ENCODE data around the gene PBX1.
A peak's percentile ranks its signal among the peaks of the same experiment; 100 is the strongest.

PBX1 gene

GRCh38 chr1:164702216-164702615, 143.2 kb downstream of the PBX1 start:
- H3K36me3 ChIP-seq (ENCODE audit: control insufficient read depth, insufficient read depth, low read length): no peaks in the 10 kb centered on the region
- H3K9ac ChIP-seq (ENCODE audit: low read length): no peak overlapping the region
- peaks cover 13% of the 10 kb centered on the region for H3K4me1 ChIP-seq (ENCODE audit: control insufficient read depth, insufficient read depth, low read length)
- H3K4me3 ChIP-seq (ENCODE audit: low read length): no peak overlapping the region
- no peaks in the 10 kb centered on the region for H3K9me3 ChIP-seq (ENCODE audit: control insufficient read depth, low read length)
- H3K27me3 ChIP-seq (ENCODE audit: control insufficient read depth, insufficient read depth, low read length): no peaks in the 10 kb centered on the region

- Histone ChIP-seq H3K9me3 (ENCODE audit: control insufficient read depth, low read length) (no peaks in the 10 kb centered on the region), H3K36me3 (ENCODE audit: control insufficient read depth, insufficient read depth, low read length) (no peaks in the 10 kb centered on the region), H3K9ac (ENCODE audit: low read length) (no peak overlapping the region), H3K4me1 (ENCODE audit: control insufficient read depth, insufficient read depth, low read length) (peaks cover 18% of the 10 kb centered on the region), H3K27me3 (ENCODE audit: control insufficient read depth, insufficient read depth, low read length) (no peaks in the 10 kb centered on the region), H3K4me3 (ENCODE audit: low read length) (no peak overlapping the region)
These were observed 143.7 kb downstream of the PBX1 start for GRCh38 chr1:164702664-164703063.

- H3K4me3 ChIP-seq (ENCODE audit: low read length): no peak overlapping the region
- H3K36me3 ChIP-seq (ENCODE audit: control insufficient read depth, insufficient read depth, low read length): no peaks in the 10 kb centered on the region
- no peaks in the 10 kb centered on the region for H3K27me3 ChIP-seq (ENCODE audit: control insufficient read depth, insufficient read depth, low read length)
- peaks cover 21% of the 10 kb centered on the region for H3K4me1 ChIP-seq (ENCODE audit: control insufficient read depth, insufficient read depth, low read length)
- H3K9ac ChIP-seq (ENCODE audit: low read length): no peak overlapping the region
- H3K9me3 ChIP-seq (ENCODE audit: control insufficient read depth, low read length): no peaks in the 10 kb centered on the region
These were observed 144.5 kb downstream of the PBX1 start for GRCh38 chr1:164703463-164703862.

GRCh38 chr1:164703960-164704411, 145.0 kb downstream of the PBX1 start:
- Histone ChIP-seq H3K9ac (ENCODE audit: low read length) (no peak overlapping the region), H3K36me3 (ENCODE audit: control insufficient read depth, insufficient read depth, low read length) (no peaks in the 10 kb centered on the region), H3K9me3 (ENCODE audit: control insufficient read depth, low read length) (no peaks in the 10 kb centered on the region), H3K4me1 (ENCODE audit: control insufficient read depth, insufficient read depth, low read length) (peaks cover 21% of the 10 kb centered on the region), H3K27me3 (ENCODE audit: control insufficient read depth, insufficient read depth, low read length) (no peaks in the 10 kb centered on the region), H3K4me3 (ENCODE audit: low read length) (no peak overlapping the region)

- no peaks in the 10 kb centered on the region for H3K36me3 ChIP-seq (ENCODE audit: control insufficient read depth, insufficient read depth, low read length)
- H3K4me1 ChIP-seq (ENCODE audit: control insufficient read depth, insufficient read depth, low read length): peaks cover 21% of the 10 kb centered on the region
- no peaks in the 10 kb centered on the region for H3K9me3 ChIP-seq (ENCODE audit: control insufficient read depth, low read length)
- H3K27me3 ChIP-seq (ENCODE audit: control insufficient read depth, insufficient read depth, low read length): no peaks in the 10 kb centered on the region
- no peak overlapping the region for H3K4me3 ChIP-seq (ENCODE audit: low read length)
- H3K9ac ChIP-seq (ENCODE audit: low read length): no peak overlapping the region
These were observed 146.0 kb downstream of the PBX1 start for GRCh38 chr1:164704954-164705353.

- Histone ChIP-seq H3K4me3 (ENCODE audit: low read length) (no peak overlapping the region), H3K9me3 (ENCODE audit: control insufficient read depth, low read length) (no peaks in the 10 kb centered on the region), H3K9ac (ENCODE audit: low read length) (no peak overlapping the region), H3K36me3 (ENCODE audit: control insufficient read depth, insufficient read depth, low read length) (no peaks in the 10 kb centered on the region), H3K27me3 (ENCODE audit: control insufficient read depth, insufficient read depth, low read length) (no peaks in the 10 kb centered on the region), H3K4me1 (ENCODE audit: control insufficient read depth, insufficient read depth, low read length) (peaks cover 24% of the 10 kb centered on the region)
These were observed 147.6 kb downstream of the PBX1 start for GRCh38 chr1:164706606-164706987.

GRCh38 chr1:164707868-164708331, 148.9 kb downstream of the PBX1 start:
- H3K27me3 ChIP-seq (ENCODE audit: control insufficient read depth, insufficient read depth, low read length): no peaks in the 10 kb centered on the region
- no peaks in the 10 kb centered on the region for H3K36me3 ChIP-seq (ENCODE audit: control insufficient read depth, insufficient read depth, low read length)
- no peak overlapping the region for H3K4me3 ChIP-seq (ENCODE audit: low read length)
- peaks cover 37% of the 10 kb centered on the region for H3K4me1 ChIP-seq (ENCODE audit: control insufficient read depth, insufficient read depth, low read length)
- no peak overlapping the region for H3K9ac ChIP-seq (ENCODE audit: low read length)
- no peaks in the 10 kb centered on the region for H3K9me3 ChIP-seq (ENCODE audit: control insufficient read depth, low read length)

- Histone ChIP-seq H3K4me1 (ENCODE audit: control insufficient read depth, insufficient read depth, low read length) (peaks cover 41% of the 10 kb centered on the region), H3K9me3 (ENCODE audit: control insufficient read depth, low read length) (no peaks in the 10 kb centered on the region)
These were observed 149.6 kb downstream of the PBX1 start for GRCh38 chr1:164708596-164708995.

GRCh38 chr1:164709126-164709525, 150.1 kb downstream of the PBX1 start:
- Histone ChIP-seq H3K4me3 (ENCODE audit: low read length) (no peak overlapping the region), H3K9ac (ENCODE audit: low read length) (no peak overlapping the region), H3K27me3 (ENCODE audit: control insufficient read depth, insufficient read depth, low read length) (no peaks in the 10 kb centered on the region), H3K36me3 (ENCODE audit: control insufficient read depth, insufficient read depth, low read length) (no peaks in the 10 kb centered on the region), H3K4me1 (ENCODE audit: control insufficient read depth, insufficient read depth, low read length) (peaks cover 41% of the 10 kb centered on the region), H3K9me3 (ENCODE audit: control insufficient read depth, low read length) (no peaks in the 10 kb centered on the region)

More at GRCh38 chr1:164708596-164708995, 149.6 kb downstream of the PBX1 start:
- Histone ChIP-seq H3K27me3 (ENCODE audit: control insufficient read depth, insufficient read depth, low read length) (no peaks in the 10 kb centered on the region), H3K4me3 (ENCODE audit: low read length) (no peak overlapping the region), H3K9ac (ENCODE audit: low read length) (no peak overlapping the region), H3K36me3 (ENCODE audit: control insufficient read depth, insufficient read depth, low read length) (no peaks in the 10 kb centered on the region)

GRCh38 chr1:164709541-164710278, 150.7 kb downstream of the PBX1 start:
- H3K36me3 ChIP-seq (ENCODE audit: control insufficient read depth, insufficient read depth, low read length): no peaks in the 10 kb centered on the region
- H3K9ac ChIP-seq (ENCODE audit: low read length): no peak overlapping the region
- peaks cover 41% of the 10 kb centered on the region for H3K4me1 ChIP-seq (ENCODE audit: control insufficient read depth, insufficient read depth, low read length)
- H3K9me3 ChIP-seq (ENCODE audit: control insufficient read depth, low read length): no peaks in the 10 kb centered on the region
- no peaks in the 10 kb centered on the region for H3K27me3 ChIP-seq (ENCODE audit: control insufficient read depth, insufficient read depth, low read length)
- no peak overlapping the region for H3K4me3 ChIP-seq (ENCODE audit: low read length)

GRCh38 chr1:164712131-164713036, 153.4 kb downstream of the PBX1 start:
- Histone ChIP-seq H3K27me3 (ENCODE audit: control insufficient read depth, insufficient read depth, low read length) (no peaks in the 10 kb centered on the region), H3K4me3 (ENCODE audit: low read length) (no peak overlapping the region), H3K4me1 (ENCODE audit: control insufficient read depth, insufficient read depth, low read length) (peaks cover 26% of the 10 kb centered on the region), H3K9ac (ENCODE audit: low read length) (peak overlapping the region; percentile 23), H3K9me3 (ENCODE audit: control insufficient read depth, low read length) (no peaks in the 10 kb centered on the region), H3K36me3 (ENCODE audit: control insufficient read depth, insufficient read depth, low read length) (no peaks in the 10 kb centered on the region)
